Stomach (tissue), 4 donors: ENCODE results near the gene PRKCD.

Experiments
- POLR2A ChIP-seq, 4 donors: fragments of 450-650 bp; IDR thresholded peaks; one replicate each; pipeline ENCODE4 v1.6.1; 2016; ENCODE audit warnings: antibody characterized with exemption in 4 of 4, control low read depth in 2 of 4, mild to moderate bottlenecking in 1 of 4, moderate library complexity in 1 of 4
- POLR2AphosphoS5 ChIP-seq, 3 donors: sonication (generic); formaldehyde crosslinking; IDR thresholded peaks; one replicate each; pipeline ENCODE4 v1.6.1; 2016; ENCODE audit warnings: antibody characterized with exemption in 3 of 3
- TF ChIP-seq, protein P1 (sequence below), 7 experiments: fragments of 450-650 bp in 4 of 7; fragments of 200-600 bp in 3 of 7; sonication (generic) in 3 of 7; IDR thresholded peaks; one replicate each; pipeline ENCODE4 v1.5.1; 2016 to 2019; ENCODE audit warnings: antibody characterized with exemption in 7 of 7, control low read depth in 2 of 7, mild to moderate bottlenecking in 1 of 7

DNA sequence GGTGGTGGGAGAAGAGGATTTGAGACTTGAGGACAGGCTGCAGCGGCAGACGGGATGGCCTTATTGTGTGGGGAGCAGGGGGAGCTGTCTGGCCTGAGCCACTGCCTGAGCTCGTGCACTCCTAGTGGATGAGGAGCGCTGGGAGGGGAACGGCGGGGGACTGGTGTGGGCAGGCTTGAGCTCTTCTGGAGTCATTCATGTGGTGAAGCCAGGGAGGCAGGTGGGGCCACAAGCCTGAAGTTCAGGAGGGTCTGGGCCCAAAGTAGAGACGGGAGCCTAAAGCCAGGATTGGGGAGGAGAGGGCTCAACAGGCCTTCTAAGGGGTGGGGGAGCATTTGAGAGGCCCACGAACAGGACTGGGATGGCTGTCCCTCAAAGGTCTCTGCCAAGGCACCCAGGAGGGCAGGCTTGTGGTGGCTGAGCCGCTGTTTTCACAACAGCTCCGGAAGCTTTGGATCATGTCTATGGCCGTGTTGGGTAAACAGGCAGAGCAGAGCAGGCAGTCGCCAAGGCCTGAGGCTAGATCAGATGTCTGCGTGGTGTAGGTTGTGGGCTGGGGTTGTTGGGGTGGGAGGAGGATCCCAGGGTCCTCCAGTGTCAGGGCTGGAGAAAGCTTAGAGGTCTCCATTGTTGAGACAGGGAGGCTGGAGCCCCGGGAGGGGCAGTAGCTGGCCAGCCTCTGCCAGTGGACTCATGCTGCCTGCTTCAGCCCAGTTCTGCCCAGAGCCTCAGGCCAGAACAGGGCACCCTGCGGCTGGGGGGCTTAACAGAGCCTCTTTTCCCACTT lies 8.2 kb downstream of the PRKCD start:
- TF ChIP-seq, protein P1, sequence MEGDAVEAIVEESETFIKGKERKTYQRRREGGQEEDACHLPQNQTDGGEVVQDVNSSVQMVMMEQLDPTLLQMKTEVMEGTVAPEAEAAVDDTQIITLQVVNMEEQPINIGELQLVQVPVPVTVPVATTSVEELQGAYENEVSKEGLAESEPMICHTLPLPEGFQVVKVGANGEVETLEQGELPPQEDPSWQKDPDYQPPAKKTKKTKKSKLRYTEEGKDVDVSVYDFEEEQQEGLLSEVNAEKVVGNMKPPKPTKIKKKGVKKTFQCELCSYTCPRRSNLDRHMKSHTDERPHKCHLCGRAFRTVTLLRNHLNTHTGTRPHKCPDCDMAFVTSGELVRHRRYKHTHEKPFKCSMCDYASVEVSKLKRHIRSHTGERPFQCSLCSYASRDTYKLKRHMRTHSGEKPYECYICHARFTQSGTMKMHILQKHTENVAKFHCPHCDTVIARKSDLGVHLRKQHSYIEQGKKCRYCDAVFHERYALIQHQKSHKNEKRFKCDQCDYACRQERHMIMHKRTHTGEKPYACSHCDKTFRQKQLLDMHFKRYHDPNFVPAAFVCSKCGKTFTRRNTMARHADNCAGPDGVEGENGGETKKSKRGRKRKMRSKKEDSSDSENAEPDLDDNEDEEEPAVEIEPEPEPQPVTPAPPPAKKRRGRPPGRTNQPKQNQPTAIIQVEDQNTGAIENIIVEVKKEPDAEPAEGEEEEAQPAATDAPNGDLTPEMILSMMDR (IDR thresholded peaks at IDR 0.05) = no peak
- TF ChIP-seq POLR2A (IDR thresholded peaks at IDR 0.05) = no peak
- no peak for TF ChIP-seq POLR2AphosphoS5 (IDR thresholded peaks at IDR 0.05)
